Mesenchymal stem cell (in vitro differentiated cells and primary cell): ENCODE measurements around the gene COL28A1.

Source experiments
- DNase-seq: peaks from one replicate; pipeline ENCODE4 v3.0.0-alpha.2; 2013
- H2AFZ ChIP-seq: one replicate; pipeline ENCODE4 v1.6.1; 2013; ENCODE audit warnings: low read depth, mild to moderate bottlenecking, control low read depth, inconsistent platforms, low read length, moderate library complexity
- H2AK5ac ChIP-seq: 2 replicates; pipeline ENCODE4 v1.6.1; 2013; ENCODE audit warnings: low read length, moderate library complexity, mild to moderate bottlenecking, inconsistent platforms; ENCODE audit not compliant: severe bottlenecking
- H2BK120ac ChIP-seq: one replicate; pipeline ENCODE4 v1.6.1; 2013; ENCODE audit warnings: low read depth, mild to moderate bottlenecking, inconsistent platforms, low read length, moderate library complexity
- H2BK12ac ChIP-seq, 2 experiments: one replicate each; pipeline ENCODE4 v1.6.1; 2013; ENCODE audit warnings: inconsistent platforms in 2 of 2, low read length in 2 of 2, mild to moderate bottlenecking in 2 of 2, moderate library complexity in 2 of 2, control low read depth in 1 of 2
- H2BK15ac ChIP-seq: one replicate; pipeline ENCODE4 v1.6.1; 2013; ENCODE audit warnings: mild to moderate bottlenecking, low read depth, inconsistent platforms; ENCODE audit not compliant: poor library complexity, severe bottlenecking
- H2BK5ac ChIP-seq: 2 replicates; pipeline ENCODE4 v1.6.1; 2013; ENCODE audit warnings: low read depth, mild to moderate bottlenecking, low read length, control low read depth, inconsistent platforms; ENCODE audit not compliant: poor library complexity, severe bottlenecking
- H3K14ac ChIP-seq, 2 experiments: one replicate each; pipeline ENCODE4 v1.6.1; 2013; ENCODE audit warnings: inconsistent platforms in 2 of 2, low read length in 2 of 2, control low read depth in 1 of 2, mild to moderate bottlenecking in 1 of 2, moderate library complexity in 1 of 2
- H3K18ac ChIP-seq, 2 experiments: one replicate each; pipeline ENCODE4 v1.6.1; 2013; ENCODE audit warnings: inconsistent platforms in 2 of 2, low read length in 2 of 2, control low read depth in 1 of 2, low read depth in 1 of 2, mild to moderate bottlenecking in 1 of 2
- H3K23ac ChIP-seq, 2 experiments: one replicate each; pipeline ENCODE4 v1.6.1; 2013; ENCODE audit warnings: inconsistent platforms in 2 of 2, low read length in 2 of 2, mild to moderate bottlenecking in 2 of 2, moderate library complexity in 2 of 2, control low read depth in 1 of 2
- H3K27ac ChIP-seq: 2 replicates; pipeline ENCODE4 v1.5.1; 2013; ENCODE audit warnings: mild to moderate bottlenecking, moderate library complexity, low read length, control low read depth, inconsistent platforms; ENCODE audit not compliant: poor library complexity, severe bottlenecking
- H3K27me3 ChIP-seq, 2 experiments: 2 replicates each; pipeline versions ENCODE4 v1.6.1 to v1.7.0; 2013; ENCODE audit warnings: low read length in 2 of 2, mild to moderate bottlenecking in 2 of 2, moderate library complexity in 2 of 2, control low read depth in 1 of 2, inconsistent platforms in 1 of 2; ENCODE audit not compliant: control insufficient read depth in 1 of 2, insufficient read depth in 1 of 2
- H3K36me3 ChIP-seq, 2 experiments: 2 replicates each; pipeline versions ENCODE4 v1.6.1 to v1.7.0; 2013; ENCODE audit warnings: low read length in 2 of 2, control low read depth in 1 of 2, inconsistent platforms in 1 of 2, low read depth in 1 of 2, mild to moderate bottlenecking in 1 of 2; ENCODE audit not compliant: insufficient read depth in 2 of 2, control insufficient read depth in 1 of 2
- H3K4ac ChIP-seq, 2 experiments: one replicate each; pipeline ENCODE4 v1.6.1; 2013; ENCODE audit warnings: inconsistent platforms in 2 of 2, low read length in 2 of 2, mild to moderate bottlenecking in 2 of 2, moderate library complexity in 2 of 2, control low read depth in 1 of 2, low read depth in 1 of 2
- H3K4me1 ChIP-seq: 2 replicates; pipeline ENCODE4 v1.6.1; 2013; ENCODE audit warnings: low read depth, low read length, control low read depth; ENCODE audit not compliant: control insufficient read depth, insufficient read depth
- H3K4me2 ChIP-seq: 2 replicates; pipeline ENCODE4 v1.6.1; 2013; ENCODE audit warnings: low read length, mild to moderate bottlenecking, inconsistent platforms; ENCODE audit not compliant: poor library complexity, severe bottlenecking
- H3K4me3 ChIP-seq, 2 experiments: 2 replicates each; pipeline versions ENCODE4 v1.5.1 to v1.7.0; 2013; ENCODE audit warnings: low read length in 2 of 2, mild to moderate bottlenecking in 2 of 2, control low read depth in 1 of 2, low read depth in 1 of 2; ENCODE audit not compliant: insufficient read depth in 1 of 2
- H3K79me1 ChIP-seq: replicated peaks from 2 replicates; pipeline ENCODE4 v1.6.1; 2013; ENCODE audit warnings: mild to moderate bottlenecking, control low read depth, low read length, inconsistent platforms; ENCODE audit not compliant: poor library complexity, severe bottlenecking
- H3K9ac ChIP-seq: 2 replicates; pipeline ENCODE4 v1.7.0; 2013; ENCODE audit warnings: mild to moderate bottlenecking, low read length, moderate library complexity
- H3K9me3 ChIP-seq: 2 replicates; pipeline ENCODE4 v1.7.0; 2013; ENCODE audit warnings: mild to moderate bottlenecking, low read length; ENCODE audit not compliant: control insufficient read depth
- H4K8ac ChIP-seq: one replicate; pipeline ENCODE4 v1.6.1; 2013; ENCODE audit warnings: inconsistent platforms, mild to moderate bottlenecking, low read length, moderate library complexity
- H4K91ac ChIP-seq: one replicate; pipeline ENCODE4 v1.6.1; 2013; ENCODE audit warnings: mild to moderate bottlenecking, low read length, inconsistent platforms
- WGBS: methylation state at CpG from one replicate; pipeline ENCODE4 v1.1.7; 2013; ENCODE audit warnings: mixed read lengths; 5-methylcytosine and 5-hydroxymethylcytosine counted together

Gene COL28A1

GRCh38 chr7:7312323-7312722 lies 223.3 kb downstream of the COL28A1 start:
- Histone ChIP-seq H2BK15ac (no peak overlapping the region), H2AFZ (no peak overlapping the region), H3K4ac (no peak overlapping the region), H3K14ac (no peak overlapping the region), H2AK5ac (no peak overlapping the region), H4K8ac (no peak overlapping the region), H3K79me1 (no peaks in the 10 kb centered on the region), H3K4me1 (peaks cover 3% of the 10 kb centered on the region), H3K23ac (no peak overlapping the region), H3K4me2 (no peak overlapping the region), H2BK5ac (no peak overlapping the region), H3K27ac (no peak overlapping the region), H2BK120ac (no peak overlapping the region), H3K9me3 (no peaks in the 10 kb centered on the region), H3K9ac (no peak overlapping the region), H3K36me3 (no peaks in the 10 kb centered on the region), H3K27me3 (peaks cover 5 to 52% of the 10 kb centered on the region in 2 experiments), H2BK12ac (no peak overlapping the region), H3K4me3 (no peak overlapping the region), H4K91ac (no peak overlapping the region), H3K18ac (no peak overlapping the region)
- no peak for DNase-seq
- 100% methylated on average over 1 of the region's 2 CpGs for WGBS

GRCh38 chr7:7311001-7311400 lies 224.7 kb downstream of the COL28A1 start:
- Histone ChIP-seq H3K18ac (no peak overlapping the region), H3K14ac (no peak overlapping the region), H3K79me1 (no peaks in the 10 kb centered on the region), H2BK12ac (no peak overlapping the region), H2BK120ac (no peak overlapping the region), H2AK5ac (no peak overlapping the region), H3K4me3 (no peak overlapping the region), H2BK15ac (no peak overlapping the region), H4K91ac (no peak overlapping the region), H3K4ac (no peak overlapping the region), H3K4me1 (peaks cover 3% of the 10 kb centered on the region), H3K27ac (no peak overlapping the region), H2AFZ (no peak overlapping the region), H3K9ac (no peak overlapping the region), H2BK5ac (no peak overlapping the region), H4K8ac (no peak overlapping the region), H3K27me3 (peaks cover 5 to 42% of the 10 kb centered on the region in 2 experiments), H3K9me3 (no peaks in the 10 kb centered on the region), H3K23ac (no peak overlapping the region), H3K36me3 (no peaks in the 10 kb centered on the region), H3K4me2 (no peak overlapping the region)
- no peak for DNase-seq
- no CpG with 5 or more reads among the region's 2 CpGs for WGBS

- no peaks in the 10 kb centered on the region for H3K79me1 ChIP-seq
- H3K4ac ChIP-seq: no peak overlapping the region
- no peak overlapping the region for H2BK15ac ChIP-seq
- H3K27me3 ChIP-seq: peaks cover 0 to 36% of the 10 kb centered on the region in 2 experiments
- H3K4me3 ChIP-seq: no peak overlapping the region
- no peaks in the 10 kb centered on the region for H3K4me1 ChIP-seq
- H3K14ac ChIP-seq: no peak overlapping the region
- no peak overlapping the region for H3K23ac ChIP-seq
- no peak overlapping the region for H2BK120ac ChIP-seq
- H2BK12ac ChIP-seq: no peak overlapping the region
- H2BK5ac ChIP-seq: no peak overlapping the region
- no peaks in the 10 kb centered on the region for H3K36me3 ChIP-seq
- no peak overlapping the region for H3K27ac ChIP-seq
- no peak overlapping the region for H3K18ac ChIP-seq
- DNase-seq: no peak
- no CpG with 5 or more reads among the region's 1 CpG for WGBS
- no peak overlapping the region for H3K9ac ChIP-seq
- no peak overlapping the region for H2AK5ac ChIP-seq
- no peak overlapping the region for H2AFZ ChIP-seq
- no peak overlapping the region for H3K4me2 ChIP-seq
- H4K8ac ChIP-seq: no peak overlapping the region
- no peaks in the 10 kb centered on the region for H3K9me3 ChIP-seq
- no peak overlapping the region for H4K91ac ChIP-seq
These were observed 226.5 kb downstream of the COL28A1 start for GRCh38 chr7:7309203-7309602.
